Lower lobe of right lung (tissue), 2 donors: Measurements from ENCODE around the gene MTM1. TPM values are rescaled to one million over a fixed set of nuclear protein-coding genes. Genes with fewer than 3 reads are reported as not detected.

Source experiments
- ATAC-seq, 2 donors: fragments of 200-7000 bp; cut with Tn5 transposase; one replicate each; pipeline ENCODE4 v1.9.1; 2020 to 2022; ENCODE audit warnings: mild to moderate bottlenecking in 2 of 2, moderate library complexity in 2 of 2
- DNase-seq: peaks from one replicate; pipeline ENCODE4 v3.0.0-alpha.2; 2020
- H3K27ac ChIP-seq: fragments of 200-600 bp; one replicate; pipeline ENCODE4 v1.8.0; 2022
- H3K27me3 ChIP-seq: fragments of 200-600 bp; one replicate; pipeline ENCODE4 v1.8.0; 2022; ENCODE audit warnings: low read depth
- H3K36me3 ChIP-seq: fragments of 200-600 bp; one replicate; pipeline ENCODE4 v1.8.0; 2022; ENCODE audit warnings: mild to moderate bottlenecking
- H3K4me1 ChIP-seq: fragments of 200-600 bp; one replicate; pipeline ENCODE4 v1.8.0; 2022
- H3K4me3 ChIP-seq: fragments of 200-600 bp; one replicate; pipeline ENCODE4 v1.8.0; 2022; ENCODE audit warnings: mild to moderate bottlenecking
- H3K9me3 ChIP-seq: fragments of 200-600 bp; one replicate; pipeline ENCODE4 v1.8.0; 2022
- intact Hi-C: fragments of 100-400 bp; cut with DNase I; formaldehyde crosslinking; loops from one replicate; pipeline ENCODE4 v1.11.0; 2022
- total RNA-seq: library from RNA; stranded (reverse); fragmentation: NEBNext Ultra II Directional; extraction: Animal tissue kit (Norgen Biotek cat#: 25700); gene quantifications from one replicate; pipeline ENCODE4 v1.2.1, GENCODE V29; 2021
- TF ChIP-seq, protein P1 (sequence below): fragments of 200-600 bp; IDR thresholded peaks from one replicate; pipeline ENCODE4 v1.8.0; 2022; ENCODE audit warnings: antibody characterized with exemption, mild to moderate bottlenecking
- donor health status: DM: no; HTN: yes; CAD: no; lungs with severe emphysema.

The MTM1 gene
- total RNA-seq, 1 donor from 2014 or later: 29.7 TPM

- ATAC-seq (no peak), DNase-seq (no peak)
- Histone ChIP-seq H3K27ac (no peak overlapping the region), H3K4me1 (no peaks in the 10 kb centered on the region), H3K9me3 (no peaks in the 10 kb centered on the region), H3K36me3 (peaks cover 38% of the 10 kb centered on the region), H3K27me3 (no peaks in the 10 kb centered on the region), H3K4me3 (no peak overlapping the region)
- intact Hi-C loops: no loop called here
- TF ChIP-seq, protein P1, sequence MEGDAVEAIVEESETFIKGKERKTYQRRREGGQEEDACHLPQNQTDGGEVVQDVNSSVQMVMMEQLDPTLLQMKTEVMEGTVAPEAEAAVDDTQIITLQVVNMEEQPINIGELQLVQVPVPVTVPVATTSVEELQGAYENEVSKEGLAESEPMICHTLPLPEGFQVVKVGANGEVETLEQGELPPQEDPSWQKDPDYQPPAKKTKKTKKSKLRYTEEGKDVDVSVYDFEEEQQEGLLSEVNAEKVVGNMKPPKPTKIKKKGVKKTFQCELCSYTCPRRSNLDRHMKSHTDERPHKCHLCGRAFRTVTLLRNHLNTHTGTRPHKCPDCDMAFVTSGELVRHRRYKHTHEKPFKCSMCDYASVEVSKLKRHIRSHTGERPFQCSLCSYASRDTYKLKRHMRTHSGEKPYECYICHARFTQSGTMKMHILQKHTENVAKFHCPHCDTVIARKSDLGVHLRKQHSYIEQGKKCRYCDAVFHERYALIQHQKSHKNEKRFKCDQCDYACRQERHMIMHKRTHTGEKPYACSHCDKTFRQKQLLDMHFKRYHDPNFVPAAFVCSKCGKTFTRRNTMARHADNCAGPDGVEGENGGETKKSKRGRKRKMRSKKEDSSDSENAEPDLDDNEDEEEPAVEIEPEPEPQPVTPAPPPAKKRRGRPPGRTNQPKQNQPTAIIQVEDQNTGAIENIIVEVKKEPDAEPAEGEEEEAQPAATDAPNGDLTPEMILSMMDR: no peak
Measured at GRCh38 chrX:150602743-150603142, 34.3 kb downstream of the MTM1 start.

GRCh38 chrX:150605603-150606002 is 37.2 kb downstream of the MTM1 start:
- Histone ChIP-seq H3K4me1 (no peaks in the 10 kb centered on the region), H3K36me3 (peaks cover 18% of the 10 kb centered on the region), H3K27ac (no peak overlapping the region), H3K9me3 (no peaks in the 10 kb centered on the region), H3K4me3 (no peak overlapping the region), H3K27me3 (no peaks in the 10 kb centered on the region)
- TF ChIP-seq, protein P1: no peak
- intact Hi-C loops: no loop called here
- ATAC-seq (no peak), DNase-seq (no peak)

DNA sequence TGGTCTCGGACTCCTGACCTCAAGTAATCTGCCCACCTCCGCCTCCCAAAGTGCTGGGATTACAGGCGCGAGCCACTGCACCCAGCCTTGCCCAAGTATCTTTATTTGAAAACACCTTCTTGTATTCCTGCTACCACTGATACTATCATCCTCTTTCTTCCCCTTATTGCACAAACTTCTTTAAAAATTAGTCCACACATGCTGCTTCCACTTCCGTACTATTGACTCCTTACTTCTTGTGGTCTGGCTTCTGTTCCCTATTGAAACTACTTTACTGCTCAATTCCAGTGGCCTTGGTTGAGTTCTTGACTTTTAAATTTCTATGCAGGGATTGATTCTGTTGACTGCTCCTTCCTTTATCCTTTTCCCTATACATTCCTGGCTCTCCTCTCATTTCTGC is 38.8 kb downstream of the MTM1 start:
- Histone ChIP-seq H3K4me1 (no peaks in the 10 kb centered on the region), H3K36me3 (peaks cover 3% of the 10 kb centered on the region), H3K9me3 (no peaks in the 10 kb centered on the region), H3K27ac (no peak overlapping the region), H3K27me3 (no peaks in the 10 kb centered on the region), H3K4me3 (no peak overlapping the region)
- DNase-seq: no peak
- TF ChIP-seq, protein P1: no peak
- ATAC-seq: peak in 1 of 2 donors; percentile 47
- intact Hi-C loops: no loop called here

DNA sequence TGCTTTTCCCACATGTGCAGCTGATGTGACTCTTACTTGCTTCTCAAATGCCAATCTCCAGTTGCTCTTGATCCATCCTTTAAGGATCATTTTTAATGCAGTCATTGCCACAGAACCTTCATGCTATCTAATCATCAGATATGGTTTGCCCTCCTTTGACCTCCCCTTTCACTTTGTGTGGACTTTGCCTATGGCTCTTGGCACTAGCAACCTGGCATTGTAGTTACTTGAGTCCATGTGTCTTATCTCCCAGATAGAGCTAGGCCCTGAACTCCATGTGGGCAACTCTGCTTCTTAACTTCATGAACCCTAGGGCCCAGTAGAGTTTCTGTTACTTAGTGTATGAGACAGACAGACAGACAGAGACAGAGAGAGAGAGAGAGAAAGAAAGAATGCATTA is 41.6 kb downstream of the MTM1 start:
- H3K27me3 ChIP-seq: no peaks in the 10 kb centered on the region
- DNase-seq (no peak), ATAC-seq (no peak)
- no peaks in the 10 kb centered on the region for H3K9me3 ChIP-seq
- no peaks in the 10 kb centered on the region for H3K4me1 ChIP-seq
- peaks cover 11% of the 10 kb centered on the region for H3K36me3 ChIP-seq
- intact Hi-C loops: no loop called here
- H3K4me3 ChIP-seq: no peak overlapping the region
- TF ChIP-seq, protein P1: no peak
- H3K27ac ChIP-seq: no peak overlapping the region

DNA sequence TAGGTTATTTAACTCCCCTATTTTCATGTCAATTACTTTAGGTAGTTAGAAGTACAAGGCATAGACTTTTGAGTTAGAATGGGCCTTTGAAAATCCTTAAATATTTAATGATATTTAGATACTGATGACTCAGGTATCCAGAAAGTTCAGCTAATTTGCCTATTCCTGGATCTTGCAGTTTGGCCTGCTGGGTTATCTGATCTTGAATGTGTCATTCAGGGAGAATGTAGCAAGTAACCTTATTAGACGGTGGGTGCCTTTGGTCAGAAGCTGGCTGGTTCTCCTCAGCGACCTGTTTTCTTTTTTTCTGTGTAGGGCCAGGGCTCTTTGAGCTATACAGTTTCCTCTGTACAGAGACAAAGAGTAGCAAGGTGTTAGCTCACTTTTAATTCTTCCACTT is 42.0 kb downstream of the MTM1 start:
- Histone ChIP-seq H3K9me3 (no peaks in the 10 kb centered on the region), H3K4me3 (no peak overlapping the region), H3K36me3 (peaks cover 12% of the 10 kb centered on the region), H3K4me1 (no peaks in the 10 kb centered on the region), H3K27me3 (no peaks in the 10 kb centered on the region), H3K27ac (no peak overlapping the region)
- intact Hi-C loops: no loop called here
- no peak for DNase-seq
- TF ChIP-seq, protein P1: no peak
- ATAC-seq: no peak

DNA sequence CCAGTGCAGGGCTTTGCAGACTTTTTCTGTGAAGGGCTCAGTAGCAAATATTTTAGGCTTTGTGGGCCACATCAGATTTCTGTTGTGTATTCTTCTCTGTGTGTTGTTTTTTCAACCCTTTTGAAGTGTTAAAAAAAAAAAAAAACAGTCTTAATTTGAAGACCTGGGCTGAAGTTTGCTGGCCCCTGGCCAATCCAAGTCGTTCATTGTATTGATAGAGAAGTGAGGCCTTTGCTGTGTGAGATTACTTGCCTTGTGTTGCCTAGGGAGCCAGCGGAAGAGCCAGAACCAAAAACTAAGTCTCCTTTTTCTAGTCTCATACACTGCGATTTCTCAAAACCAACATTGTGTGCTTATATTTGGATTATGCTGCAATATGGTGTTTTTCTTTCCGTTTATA is 46.9 kb downstream of the MTM1 start:
- peaks cover 38% of the 10 kb centered on the region for H3K36me3 ChIP-seq
- H3K4me3 ChIP-seq: no peak overlapping the region
- no peak overlapping the region for H3K27ac ChIP-seq
- ATAC-seq (no peak), DNase-seq (no peak)
- intact Hi-C loops: no loop called here
- no peaks in the 10 kb centered on the region for H3K9me3 ChIP-seq
- H3K4me1 ChIP-seq: no peaks in the 10 kb centered on the region
- no peaks in the 10 kb centered on the region for H3K27me3 ChIP-seq
- TF ChIP-seq, protein P1: no peak
